Breast epithelium (tissue), 3 donors: ENCODE results near the gene TNIP2.

Experiments used
- POLR2A ChIP-seq: fragments of 450-650 bp; IDR thresholded peaks from one replicate; pipeline ENCODE4 v1.6.1; 2016; ENCODE audit warnings: antibody characterized with exemption, mild to moderate bottlenecking, moderate library complexity
- TF ChIP-seq, protein P1 (sequence below), 3 donors: fragments of 450-650 bp; IDR thresholded peaks; one replicate each; pipeline ENCODE4 v1.5.1; 2016 to 2017; ENCODE audit warnings: antibody characterized with exemption in 3 of 3, mild to moderate bottlenecking in 3 of 3, moderate library complexity in 3 of 3

DNA sequence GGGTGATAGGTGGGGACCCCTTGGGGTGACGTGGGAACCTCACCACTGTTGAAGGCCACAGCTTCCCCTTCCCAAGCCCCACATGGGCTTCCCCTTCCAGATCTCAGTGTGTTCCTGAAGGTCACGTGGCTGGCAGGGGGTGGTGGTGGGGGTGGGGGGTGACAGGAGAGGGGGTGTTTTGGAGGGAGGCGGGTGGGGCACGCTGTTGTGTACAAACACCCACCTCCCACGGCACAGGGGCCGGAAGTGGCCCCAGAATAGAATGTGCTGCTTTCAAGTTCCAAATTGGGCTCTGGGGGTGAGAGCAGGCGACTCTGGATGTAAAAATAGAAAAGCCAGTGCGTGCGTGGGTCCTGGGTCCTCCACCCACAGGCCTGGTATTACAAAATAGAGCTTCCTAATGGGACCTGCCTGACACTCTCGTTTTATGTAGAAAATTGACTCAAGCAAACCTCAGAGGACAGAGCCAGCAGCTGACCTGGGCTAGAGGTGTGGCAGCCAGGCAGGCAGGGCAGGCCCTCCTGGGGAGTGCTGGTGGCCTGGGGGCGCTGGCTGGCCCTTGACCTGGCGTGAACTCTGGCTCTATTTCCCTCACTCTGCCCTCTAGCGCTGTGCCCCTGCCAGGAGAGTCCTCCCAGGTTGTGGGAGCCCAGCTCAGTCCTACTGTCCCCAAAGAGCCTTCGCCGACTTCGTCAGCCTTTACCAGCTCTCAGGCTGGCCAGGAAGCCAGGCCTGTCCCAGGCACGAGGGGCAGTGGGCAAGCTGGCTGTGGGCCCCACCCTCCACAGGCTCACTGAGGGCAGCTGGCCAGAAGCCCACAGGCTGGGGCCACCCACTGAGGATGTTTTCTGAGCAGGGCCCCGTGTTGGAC, 31.3 kb upstream of the TNIP2 start:
- TF ChIP-seq, protein P1, sequence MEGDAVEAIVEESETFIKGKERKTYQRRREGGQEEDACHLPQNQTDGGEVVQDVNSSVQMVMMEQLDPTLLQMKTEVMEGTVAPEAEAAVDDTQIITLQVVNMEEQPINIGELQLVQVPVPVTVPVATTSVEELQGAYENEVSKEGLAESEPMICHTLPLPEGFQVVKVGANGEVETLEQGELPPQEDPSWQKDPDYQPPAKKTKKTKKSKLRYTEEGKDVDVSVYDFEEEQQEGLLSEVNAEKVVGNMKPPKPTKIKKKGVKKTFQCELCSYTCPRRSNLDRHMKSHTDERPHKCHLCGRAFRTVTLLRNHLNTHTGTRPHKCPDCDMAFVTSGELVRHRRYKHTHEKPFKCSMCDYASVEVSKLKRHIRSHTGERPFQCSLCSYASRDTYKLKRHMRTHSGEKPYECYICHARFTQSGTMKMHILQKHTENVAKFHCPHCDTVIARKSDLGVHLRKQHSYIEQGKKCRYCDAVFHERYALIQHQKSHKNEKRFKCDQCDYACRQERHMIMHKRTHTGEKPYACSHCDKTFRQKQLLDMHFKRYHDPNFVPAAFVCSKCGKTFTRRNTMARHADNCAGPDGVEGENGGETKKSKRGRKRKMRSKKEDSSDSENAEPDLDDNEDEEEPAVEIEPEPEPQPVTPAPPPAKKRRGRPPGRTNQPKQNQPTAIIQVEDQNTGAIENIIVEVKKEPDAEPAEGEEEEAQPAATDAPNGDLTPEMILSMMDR (IDR thresholded peaks at IDR 0.05), result no peak
- TF ChIP-seq POLR2A, result no peak
